Islet precursor cell (in vitro differentiated cells): ENCODE results near the gene SLC30A3.
"Not testable (repeated sequence)": the region's sequence is repeated elsewhere in the genome, so short reads cannot be mapped to it uniquely, and the experiment has no call there.

Source experiments
- DNase-seq: peaks from one replicate; pipeline ENCODE4 v3.0.0-alpha.2; 2018

The SLC30A3 gene, protein sequence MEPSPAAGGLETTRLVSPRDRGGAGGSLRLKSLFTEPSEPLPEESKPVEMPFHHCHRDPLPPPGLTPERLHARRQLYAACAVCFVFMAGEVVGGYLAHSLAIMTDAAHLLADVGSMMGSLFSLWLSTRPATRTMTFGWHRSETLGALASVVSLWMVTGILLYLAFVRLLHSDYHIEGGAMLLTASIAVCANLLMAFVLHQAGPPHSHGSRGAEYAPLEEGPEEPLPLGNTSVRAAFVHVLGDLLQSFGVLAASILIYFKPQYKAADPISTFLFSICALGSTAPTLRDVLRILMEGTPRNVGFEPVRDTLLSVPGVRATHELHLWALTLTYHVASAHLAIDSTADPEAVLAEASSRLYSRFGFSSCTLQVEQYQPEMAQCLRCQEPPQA

DNA sequence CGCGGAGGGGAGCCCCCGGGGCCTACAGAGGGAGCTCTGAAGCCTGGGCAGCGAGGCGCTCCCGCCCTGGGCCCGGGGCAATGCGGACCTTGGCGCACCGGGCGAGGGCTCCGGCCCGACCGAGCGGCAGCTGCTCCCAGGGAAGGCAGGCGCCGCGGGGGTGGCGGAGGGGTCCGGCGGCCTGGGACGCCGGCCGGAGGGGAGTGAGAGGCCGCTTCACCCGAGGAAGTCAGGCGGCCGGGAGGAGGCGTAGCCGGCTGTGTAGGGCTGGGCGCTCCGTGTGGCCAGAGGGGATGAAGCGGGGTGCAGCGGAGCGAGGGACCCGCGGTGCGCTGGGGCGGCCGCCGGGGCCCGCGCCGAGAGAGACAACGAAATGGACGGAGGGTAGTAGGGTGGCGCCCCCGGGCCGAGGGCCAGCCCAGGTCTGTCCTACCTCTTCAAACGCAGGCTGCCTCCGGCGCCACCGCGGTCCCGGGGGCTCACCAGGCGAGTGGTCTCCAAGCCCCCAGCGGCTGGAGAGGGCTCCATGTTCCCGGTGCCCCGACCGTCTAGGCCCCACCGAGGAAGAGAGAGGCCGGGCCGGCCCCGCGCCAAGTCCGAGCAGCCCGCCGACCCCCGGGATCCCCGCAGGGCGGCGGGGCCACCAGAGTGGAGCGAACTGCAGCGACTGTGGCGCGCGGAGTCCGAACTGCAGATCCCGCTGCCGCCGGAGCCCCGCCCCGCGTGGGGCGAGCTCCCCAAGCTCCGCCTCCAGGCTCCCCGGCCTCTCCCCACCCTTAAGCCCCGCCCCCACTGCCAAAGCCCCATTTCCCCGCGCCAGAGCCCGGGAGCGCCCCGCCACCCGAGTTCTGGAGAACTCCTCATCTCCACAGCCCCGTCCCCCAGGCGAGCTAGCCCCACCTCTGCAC, at the start of gene SLC30A3:
TSS of gene SLC30A3 (minus strand) at position 669 of the 908 bp plus-strand sequence. CDS start at position 528, 141 bp downstream.
- no peak for DNase-seq

DNA sequence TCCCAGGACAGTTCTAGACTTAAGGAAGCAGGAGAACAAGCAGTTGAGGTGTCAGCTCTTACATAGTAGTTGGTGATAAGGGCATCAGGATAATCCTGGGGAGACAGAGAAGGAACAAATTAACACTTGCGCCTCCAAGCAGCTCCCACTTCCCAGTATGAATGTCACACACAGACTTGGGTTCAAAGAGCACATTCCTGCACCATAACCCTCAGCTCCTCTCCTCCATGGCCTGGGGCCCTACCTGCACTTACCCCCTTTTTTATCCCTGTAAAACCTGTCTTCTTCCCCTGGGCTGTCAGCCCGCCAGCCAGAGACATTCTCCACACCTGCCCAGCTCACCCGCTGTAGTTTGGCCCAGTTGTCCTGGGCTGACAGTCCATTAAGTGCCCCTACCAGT, 49.3 kb upstream of the SLC30A3 start:
- DNase-seq = no peak

DNA sequence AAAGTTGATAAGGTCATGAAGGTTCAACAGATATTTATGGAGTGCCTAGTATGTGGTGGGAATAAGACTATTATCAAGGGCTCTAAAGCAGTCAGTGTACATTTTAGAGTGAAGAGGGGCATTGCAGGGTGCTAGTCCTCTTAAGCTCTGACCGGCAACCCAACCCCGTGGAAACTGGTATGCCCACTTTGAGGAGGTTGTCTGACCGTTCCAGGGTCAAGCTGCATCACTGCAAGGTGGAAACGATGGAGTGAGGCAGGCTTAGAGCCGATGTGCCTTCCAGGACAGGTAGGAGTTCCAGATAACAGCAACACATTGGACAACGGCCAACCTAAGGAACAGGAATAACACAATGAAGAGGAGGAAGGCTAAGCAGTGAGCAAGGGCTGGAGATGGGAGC, 46.8 kb upstream of the SLC30A3 start:
- no peak for DNase-seq

- peak; percentile 90 for DNase-seq
Measured at GRCh38 chr2:27308359-27308881, 45.6 kb upstream of the SLC30A3 start, which contains the start of gene UCN. Gene UCN, minus strand, starts transcription at chr2:27308445. Its CDS starts 550 bp downstream, at chr2:27307895.

GRCh38 chr2:27307545-27308358, 44.9 kb upstream of the SLC30A3 start:
- DNase-seq = peak; percentile 70

DNA sequence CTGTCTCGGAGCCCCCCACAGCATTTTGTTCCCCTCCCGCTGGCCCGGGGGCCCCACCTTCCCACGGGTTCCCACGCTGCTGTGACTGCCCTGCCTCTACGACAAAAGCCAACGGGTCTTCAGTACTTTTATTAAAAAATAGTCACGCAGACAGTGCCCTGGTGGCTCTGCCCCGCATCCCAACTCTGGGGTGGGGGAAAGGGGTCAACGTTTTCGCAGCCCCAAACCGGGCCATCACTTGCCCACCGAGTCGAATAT, 44.4 kb upstream of the SLC30A3 start:
- no peak for DNase-seq

DNA sequence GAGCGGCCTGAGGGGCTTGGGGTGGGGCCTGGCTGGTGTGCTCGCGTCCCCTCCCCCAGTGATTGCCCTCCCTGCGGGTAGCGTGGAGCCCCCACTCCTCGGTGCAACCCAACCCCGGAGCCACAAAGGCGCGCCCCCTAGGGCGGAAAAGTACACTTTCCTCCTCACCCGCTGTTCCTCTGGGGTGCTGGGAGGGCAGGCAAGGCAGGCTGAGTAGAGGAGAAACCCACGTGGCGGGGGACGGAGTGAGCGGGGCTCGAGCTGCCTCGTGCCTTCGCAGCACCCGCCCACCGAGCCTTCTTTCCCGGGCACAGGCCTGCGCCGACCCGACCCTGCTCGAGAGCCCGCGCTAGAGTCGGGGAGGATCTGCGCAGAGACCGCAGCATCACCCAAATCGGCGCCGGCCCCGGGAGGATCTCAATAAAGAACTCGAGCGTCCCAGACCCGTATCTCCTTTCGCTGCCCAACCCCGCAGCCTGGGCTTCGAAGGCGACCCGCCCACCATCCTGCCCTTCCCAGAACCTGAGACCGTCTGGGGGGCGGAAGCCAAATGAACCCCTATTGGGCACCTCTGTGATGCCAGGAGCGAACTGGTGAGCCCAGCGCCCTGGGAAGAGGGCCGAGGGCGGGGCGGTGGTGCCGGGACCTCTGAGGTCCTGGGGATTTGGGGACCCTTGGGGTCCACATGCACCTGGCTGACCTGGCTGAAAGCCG, 43.9 kb upstream of the SLC30A3 start:
- peak; percentile 57 for DNase-seq

- DNase-seq = no peak
Measured at GRCh38 chr2:27306136-27306535, 43.3 kb upstream of the SLC30A3 start.

- no peak for DNase-seq
Measured at GRCh38 chr2:27305516-27305915, 42.7 kb upstream of the SLC30A3 start.

DNA sequence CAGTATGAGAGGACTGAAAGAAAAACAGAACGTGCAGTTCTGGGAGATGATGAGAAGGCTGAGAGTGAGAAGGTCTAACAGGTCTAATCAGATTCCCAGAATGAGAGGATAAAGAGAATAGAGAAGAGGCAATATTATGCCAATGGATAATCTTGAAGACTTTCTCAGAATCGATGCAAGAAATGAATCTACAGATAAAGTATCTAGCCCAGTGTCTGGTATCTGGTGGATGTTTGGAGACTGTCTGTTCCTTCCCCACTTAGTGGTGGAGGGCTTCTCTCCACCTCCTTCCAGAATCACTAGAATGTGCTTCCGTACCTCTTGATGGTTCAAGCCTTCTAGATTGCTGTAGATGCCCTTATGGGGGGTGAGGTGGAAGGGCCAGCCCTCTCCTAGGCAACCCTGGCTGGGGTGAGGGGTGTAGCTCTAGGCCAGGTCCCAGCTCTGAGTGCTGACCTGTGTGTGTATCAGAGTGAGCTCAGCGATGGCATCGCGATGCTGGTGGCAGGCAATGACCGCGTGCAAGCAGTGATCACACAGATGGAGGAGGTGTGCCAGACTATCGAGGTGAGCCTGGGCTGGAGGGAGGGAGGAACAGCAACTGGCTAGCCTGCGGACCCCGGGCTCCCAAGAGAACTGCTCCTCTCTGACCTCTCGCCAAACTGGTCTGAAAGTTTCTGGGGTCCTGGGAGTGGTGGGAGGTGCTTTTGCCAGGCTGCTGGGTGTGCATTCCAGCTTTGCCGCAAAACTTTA, 41.8 kb upstream of the SLC30A3 start:
- no peak for DNase-seq

- DNase-seq = peak; percentile 63
Measured at GRCh38 chr2:27303093-27304025, 40.5 kb upstream of the SLC30A3 start.

- DNase-seq = not testable (repeated sequence)
Measured at GRCh38 chr2:27300606-27301005, 37.8 kb upstream of the SLC30A3 start.

GRCh38 chr2:27298391-27299080, 35.7 kb upstream of the SLC30A3 start:
- no peak for DNase-seq

GRCh38 chr2:27297195-27297594, 34.3 kb upstream of the SLC30A3 start:
- DNase-seq = no peak

GRCh38 chr2:27296481-27296880, 33.6 kb upstream of the SLC30A3 start:
- DNase-seq = no peak

GRCh38 chr2:27294928-27295327, 32.1 kb upstream of the SLC30A3 start:
- no peak for DNase-seq

- DNase-seq = no peak
Measured at GRCh38 chr2:27291865-27292264, 29.0 kb upstream of the SLC30A3 start.

DNA sequence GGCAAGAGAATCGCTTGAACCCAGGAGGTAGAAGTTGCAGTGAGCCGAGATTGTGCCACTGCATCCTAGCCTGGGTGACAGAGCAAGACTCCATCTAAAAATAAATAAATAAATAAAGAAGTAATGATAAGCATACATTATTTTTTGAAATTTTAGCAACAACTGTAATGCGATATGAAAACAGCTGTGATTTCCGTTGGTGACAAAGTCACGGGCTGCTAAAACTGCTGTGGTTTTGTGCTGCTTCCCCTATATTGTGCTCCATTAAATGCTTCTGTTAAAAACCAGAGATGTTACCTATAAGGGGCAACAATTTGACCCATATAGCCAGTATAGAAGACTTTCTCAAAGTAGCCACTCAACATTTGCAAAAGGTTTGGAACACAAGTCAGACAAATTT, 27.7 kb upstream of the SLC30A3 start:
- no peak for DNase-seq

GRCh38 chr2:27288610-27289009, 25.8 kb upstream of the SLC30A3 start:
- no peak for DNase-seq

DNA sequence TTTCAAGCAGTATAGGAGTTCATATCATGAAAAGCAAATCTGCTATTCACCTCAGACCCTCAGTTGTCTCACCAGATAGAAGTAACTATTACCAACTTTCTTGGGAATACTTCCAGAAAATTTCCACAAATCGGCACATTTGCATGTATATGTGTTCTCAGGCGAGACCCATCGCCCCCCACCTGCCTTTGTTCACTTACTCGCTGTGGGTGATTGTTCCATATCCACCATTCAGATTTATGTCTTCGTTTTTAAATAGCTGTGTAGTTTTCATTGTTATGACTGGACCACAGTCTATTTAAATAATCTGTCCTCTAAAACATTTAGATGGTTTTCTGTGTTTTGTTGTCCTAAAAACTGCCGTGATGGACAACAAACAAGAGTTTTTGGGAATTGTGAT, 22.6 kb upstream of the SLC30A3 start:
- no peak for DNase-seq
